HG02571 (cell line): Measurements from ENCODE around the gene HOXC5.

Source experiments
- ATAC-seq: cut with Tn5 transposase; IDR thresholded peaks from one replicate; pipeline ENCODE4 v1.9.1; 2021; ENCODE audit warnings: mild to moderate bottlenecking, moderate library complexity; ENCODE audit not compliant: unreplicated experiment

The HOXC5 gene

DNA sequence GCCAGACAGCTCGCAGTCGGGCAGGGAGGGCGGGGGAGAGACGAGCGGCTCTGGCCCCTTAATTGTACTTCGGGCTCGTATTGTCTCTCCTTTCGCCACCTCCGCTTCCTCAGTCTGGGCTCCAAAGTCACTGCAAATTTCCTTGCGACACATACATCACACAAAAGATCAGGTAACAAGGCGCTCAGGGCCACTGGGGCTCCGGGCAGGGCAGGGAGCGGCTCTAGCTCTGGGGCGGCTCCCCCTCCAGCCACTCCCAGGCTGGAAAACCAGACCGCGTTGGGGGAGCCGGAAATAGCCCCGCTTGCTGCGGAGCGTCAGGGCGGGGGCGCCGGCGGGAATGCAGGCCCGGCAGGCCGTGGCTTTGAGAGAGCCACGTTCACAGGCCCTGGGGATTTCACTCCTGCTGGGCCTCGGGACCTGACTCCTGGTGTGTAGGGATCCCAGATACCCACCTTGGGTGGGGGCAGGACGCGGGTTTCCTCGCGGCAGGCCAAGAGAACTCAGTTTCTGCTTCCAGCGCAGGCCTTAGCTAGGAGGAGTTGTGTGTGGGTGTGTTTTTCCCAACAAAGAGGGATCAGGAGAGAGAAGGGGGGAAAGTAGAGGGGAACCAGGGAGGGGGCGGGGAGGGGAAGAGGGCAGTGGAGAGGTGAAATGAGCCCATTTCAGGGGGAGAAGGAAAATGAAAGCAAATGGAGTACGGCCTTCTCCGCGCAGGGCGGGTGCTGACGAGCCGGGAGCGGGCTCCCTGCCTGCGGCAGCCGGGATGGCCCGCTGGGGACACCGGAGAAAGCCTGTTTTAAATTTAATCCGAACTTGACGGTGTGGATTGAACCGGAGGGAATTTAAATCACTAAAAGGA, 37.2 kb upstream of the HOXC5 start:
- no peak for ATAC-seq

DNA sequence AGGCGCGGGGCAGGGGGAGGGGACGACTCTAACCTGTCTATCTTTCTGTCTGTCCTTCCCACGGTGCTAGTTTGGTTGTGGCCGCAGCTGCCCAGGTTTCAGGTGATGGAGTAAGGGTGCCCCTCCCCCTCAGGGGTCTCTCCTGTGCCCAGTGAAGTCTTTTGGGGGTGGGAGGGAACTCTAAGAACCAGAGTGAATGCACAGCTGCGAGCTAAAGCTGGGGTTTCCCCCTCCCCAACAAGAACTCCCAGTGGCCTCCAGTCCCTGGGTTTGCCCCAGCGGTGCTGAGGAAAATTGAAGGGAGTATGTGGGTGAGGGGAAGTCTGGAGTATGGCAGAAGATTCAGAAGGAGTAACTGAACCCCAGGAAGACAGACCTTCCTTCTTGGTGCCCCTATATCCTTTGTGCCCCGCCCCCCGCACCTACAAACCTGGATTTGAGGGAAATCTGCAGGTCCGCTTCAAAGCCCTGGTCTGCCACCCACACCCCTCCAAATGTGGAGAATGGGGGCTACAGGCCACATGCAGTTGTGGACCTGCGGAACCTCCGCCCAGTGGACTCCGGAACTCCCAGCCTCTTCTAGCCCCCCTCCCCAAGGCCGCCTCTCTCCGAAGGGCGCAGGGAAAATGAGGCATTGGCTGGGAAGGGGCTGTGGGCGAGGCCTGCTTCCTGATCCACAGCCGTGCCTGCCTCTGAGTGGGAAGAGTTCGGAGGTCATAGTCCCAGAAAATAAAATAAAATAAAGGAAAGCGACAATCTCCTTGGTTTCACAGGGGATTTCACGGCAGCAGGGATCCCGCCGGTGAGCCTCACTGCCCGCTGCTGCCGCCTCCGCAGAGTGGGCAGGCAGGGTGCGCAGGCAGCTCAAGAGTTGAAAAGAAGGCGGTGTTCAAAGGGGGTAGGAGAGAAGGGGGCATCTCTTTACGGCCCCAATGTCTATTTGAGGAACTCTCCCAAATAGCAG, 36.3 kb upstream of the HOXC5 start:
- no peak for ATAC-seq

DNA sequence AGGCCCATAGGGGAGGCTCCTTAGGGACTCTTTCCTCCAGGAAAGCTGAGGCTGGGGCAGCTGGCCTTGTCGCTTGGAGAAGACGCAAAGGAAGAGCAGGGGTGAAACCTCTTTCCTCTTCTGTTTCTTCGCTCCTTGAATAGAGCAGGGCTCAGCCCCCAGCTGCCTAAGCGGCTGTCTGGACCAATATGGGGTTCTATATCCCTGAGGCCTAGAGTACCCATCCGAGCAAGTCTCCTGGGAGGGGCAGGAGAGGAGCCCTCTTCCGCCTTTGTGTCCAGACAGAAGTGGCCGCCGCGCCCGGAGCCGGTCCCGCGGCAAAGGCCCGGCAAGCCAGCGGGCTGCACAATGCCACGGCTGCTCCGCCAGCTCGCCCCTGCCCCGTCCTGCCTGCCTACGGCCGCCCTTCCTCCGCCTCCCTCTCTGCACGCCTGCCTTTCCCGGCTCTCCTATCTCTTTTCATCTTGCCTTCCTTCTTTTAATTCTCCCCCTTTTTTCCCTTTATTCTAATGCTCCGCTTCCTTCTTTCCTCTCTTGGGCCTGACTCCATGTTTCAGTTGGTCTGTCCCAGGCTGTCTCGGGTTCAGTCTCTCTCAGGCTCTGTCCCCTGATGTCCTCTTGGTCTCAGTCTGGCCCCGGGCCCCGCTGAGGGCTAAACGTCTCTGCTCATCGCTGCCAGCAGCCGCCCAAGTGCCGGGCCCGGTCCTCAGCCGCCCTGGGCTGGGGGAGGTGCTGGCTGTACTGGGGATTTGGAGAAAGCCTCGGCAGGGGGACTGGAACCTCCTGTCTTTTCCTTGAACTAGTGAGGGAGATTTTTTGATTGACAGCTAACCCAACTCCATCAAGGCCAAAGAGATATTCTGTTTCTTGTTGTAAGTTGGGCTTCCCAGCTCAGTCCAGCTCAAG, 35.4 kb upstream of the HOXC5 start:
- ATAC-seq: no peak

DNA sequence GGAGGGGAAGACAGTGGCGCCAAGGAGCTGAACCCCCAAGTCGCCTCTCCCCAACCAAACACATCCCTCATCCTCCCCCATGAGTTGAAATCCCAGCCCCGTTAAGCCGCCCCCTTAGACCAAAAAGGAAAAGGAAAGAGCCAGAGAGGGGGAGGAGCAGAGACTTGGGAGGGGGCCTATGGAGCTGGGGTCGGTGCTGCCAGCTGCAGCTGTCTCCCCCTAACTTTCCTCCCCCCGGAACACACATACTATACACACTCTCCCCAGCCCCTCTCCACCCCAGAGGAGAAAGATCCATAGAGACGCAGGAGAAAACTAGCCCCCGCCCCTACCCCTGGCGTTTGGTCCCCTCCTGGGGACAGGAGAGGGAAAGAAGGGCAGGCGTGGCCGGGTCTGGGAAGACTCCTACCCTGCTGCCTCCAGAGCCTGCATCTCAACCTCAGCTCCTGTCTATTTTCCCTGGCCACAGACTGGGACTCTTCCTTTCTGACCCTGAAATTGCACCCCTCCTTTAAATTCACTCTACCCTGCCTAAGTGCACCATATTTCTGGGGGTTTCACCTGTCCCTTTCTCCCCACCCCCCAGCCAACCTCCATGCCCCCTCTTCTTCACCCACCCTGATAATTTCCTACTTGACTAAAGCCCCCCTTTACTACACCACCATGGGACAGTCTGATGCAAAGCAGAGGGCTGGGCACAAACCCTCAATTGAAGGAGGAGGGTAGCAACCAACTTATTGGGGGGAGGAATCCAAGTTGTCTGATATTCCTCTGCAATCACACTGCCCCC, 34.5 kb upstream of the HOXC5 start:
- ATAC-seq: no peak

DNA sequence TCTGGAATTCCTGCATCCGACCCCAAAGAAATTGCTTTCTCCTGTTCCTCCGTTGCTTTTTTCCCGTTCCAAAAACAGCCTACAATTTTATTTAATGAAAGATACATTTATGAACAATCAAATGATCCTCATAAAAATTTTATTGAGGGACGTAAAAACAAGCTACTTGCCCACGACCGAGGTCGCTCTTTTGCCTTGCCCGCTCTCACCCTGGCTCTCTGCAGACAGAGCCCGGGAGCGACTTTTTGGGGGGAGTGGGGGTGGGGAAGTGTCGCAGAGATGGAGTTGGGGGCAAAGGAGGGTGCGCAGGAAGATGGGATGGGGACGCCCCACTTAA, 34.0 kb upstream of the HOXC5 start:
- ATAC-seq: no peak

DNA sequence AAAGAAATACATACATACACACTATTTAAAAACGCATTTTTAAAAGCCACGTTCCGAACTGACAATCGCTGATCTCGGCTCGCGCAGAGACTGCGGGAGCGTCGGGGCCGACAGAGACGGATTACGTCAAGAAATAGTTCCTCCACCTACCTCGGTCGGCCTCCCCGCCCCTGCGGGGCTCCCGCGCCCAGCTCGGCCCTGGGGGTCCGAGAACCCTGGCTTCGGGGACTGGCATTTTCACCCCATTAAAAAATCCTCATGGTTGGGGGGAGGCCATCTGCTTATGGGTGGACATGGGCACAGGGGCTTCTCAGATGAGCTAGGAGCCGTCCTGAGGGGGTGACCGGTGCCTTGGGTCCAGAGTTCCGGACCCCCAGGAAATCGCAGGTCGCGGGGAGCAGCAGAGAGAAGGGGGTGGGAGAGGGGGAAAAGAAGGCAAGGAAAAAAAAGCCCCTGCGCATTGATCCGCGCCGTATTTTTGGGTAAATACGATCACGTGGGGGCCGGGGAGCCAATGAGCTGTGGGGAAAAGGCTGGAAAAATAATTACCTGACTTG, 33.2 kb upstream of the HOXC5 start:
- ATAC-seq: no peak

DNA sequence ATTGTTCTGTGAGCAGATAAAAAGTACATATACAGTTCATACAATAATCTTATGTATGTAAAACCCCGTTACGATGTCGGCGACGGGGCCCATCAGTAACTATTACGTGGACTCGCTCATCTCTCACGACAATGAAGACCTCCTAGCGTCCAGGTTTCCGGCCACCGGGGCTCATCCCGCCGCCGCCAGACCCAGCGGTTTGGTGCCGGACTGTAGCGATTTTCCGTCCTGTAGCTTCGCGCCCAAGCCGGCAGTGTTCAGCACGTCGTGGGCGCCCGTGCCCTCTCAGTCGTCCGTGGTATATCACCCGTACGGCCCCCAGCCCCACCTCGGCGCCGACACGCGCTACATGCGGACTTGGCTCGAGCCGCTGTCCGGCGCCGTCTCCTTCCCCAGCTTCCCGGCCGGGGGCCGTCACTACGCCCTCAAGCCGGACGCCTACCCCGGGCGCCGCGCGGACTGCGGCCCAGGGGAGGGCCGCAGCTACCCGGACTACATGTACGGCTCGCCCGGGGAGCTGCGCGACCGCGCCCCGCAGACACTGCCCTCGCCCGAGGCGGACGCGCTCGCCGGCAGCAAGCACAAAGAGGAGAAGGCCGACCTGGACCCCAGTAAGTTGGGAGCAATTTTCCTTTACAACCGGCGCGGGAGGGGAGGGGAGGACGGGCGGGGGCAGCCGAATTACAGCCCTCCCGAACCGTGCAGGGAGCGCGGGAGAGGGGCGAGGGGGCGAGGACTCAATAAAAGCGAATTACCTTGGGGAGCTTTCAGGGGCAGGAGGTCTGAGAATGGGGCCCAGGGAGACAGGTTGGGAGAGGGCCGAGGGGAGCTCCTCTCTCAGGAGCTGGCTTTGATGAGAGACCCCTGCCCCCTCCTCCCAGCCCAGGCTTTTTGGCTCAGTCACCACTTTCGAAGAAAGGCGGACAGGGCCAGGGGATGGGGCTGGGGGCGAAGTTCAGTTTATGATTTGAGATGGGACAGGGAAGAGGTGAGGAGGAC, 32.4 kb upstream of the HOXC5 start, which contains the start of gene HOXC9:
Gene HOXC9, plus strand, starts transcription at position 46 of the 999 bp plus-strand sequence. Its CDS starts 28 bp downstream, at position 74.
- ATAC-seq: no peak

DNA sequence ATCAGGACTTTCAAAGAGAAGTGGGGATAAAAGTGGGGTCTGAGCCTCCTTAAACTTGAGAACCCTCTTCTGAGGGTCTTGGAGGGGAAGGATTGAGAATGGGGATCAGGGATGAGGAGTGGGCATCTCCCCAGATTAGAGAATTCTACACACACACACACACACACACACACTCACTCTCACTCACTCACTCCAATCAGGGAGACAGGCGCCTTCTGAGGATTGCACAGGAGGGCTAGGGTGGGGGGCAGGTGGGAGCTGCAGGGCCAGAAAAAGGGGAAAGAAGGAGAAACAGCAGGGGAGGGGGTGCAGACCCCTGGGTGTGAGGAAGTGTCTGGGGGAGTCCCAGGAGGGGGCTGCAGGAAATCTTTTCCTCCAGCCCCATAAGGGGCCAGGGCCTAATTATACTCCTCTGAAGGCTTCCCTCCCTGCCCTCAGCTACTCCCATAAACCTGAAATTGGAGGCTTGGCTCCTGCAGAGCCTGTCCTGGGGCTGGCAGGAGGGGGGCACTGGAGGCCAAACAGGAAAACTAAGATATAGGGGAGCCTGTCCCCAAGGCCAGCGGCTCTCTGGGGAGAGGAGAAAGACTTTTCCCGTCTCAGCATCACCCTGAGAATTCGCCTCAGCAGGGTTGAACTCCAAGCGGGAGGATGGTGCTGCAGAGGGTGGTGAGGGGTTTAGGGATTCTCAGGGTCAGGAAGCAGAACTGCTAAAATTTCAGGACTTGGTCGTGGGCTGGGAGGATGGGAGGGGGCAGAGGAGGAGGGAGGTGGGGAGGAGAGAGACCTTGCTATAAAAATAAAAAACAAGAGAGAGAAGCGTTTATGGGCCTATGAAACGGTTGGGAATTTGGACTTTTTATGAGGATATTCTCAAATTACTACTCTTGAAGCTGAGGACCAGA, 31.3 kb upstream of the HOXC5 start:
- ATAC-seq: no peak

DNA sequence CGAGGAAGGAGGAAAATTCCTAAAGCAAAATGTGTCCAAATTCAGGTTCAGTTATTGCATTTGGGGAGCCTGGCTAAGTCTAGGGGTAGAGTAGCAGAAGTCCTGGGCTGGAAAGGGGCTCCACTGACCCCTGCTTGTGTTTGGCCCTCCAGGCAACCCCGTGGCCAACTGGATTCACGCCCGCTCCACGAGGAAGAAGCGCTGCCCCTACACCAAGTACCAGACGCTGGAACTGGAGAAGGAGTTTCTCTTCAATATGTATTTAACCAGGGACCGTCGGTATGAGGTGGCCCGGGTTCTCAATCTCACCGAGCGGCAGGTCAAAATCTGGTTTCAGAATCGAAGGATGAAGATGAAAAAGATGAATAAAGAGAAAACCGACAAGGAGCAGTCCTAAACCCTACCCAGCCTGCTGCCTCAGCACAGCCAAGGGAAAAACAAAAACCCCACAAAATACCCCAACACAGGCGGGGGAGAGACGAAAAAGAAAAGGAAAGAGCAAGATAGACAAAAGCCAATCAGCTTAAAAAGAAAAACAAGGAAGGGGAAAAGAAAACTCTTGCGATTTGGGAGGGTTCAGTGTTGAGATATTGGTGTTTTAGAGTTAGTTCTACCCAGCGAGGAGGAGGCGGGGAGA, 30.5 kb upstream of the HOXC5 start:
- no peak for ATAC-seq

DNA sequence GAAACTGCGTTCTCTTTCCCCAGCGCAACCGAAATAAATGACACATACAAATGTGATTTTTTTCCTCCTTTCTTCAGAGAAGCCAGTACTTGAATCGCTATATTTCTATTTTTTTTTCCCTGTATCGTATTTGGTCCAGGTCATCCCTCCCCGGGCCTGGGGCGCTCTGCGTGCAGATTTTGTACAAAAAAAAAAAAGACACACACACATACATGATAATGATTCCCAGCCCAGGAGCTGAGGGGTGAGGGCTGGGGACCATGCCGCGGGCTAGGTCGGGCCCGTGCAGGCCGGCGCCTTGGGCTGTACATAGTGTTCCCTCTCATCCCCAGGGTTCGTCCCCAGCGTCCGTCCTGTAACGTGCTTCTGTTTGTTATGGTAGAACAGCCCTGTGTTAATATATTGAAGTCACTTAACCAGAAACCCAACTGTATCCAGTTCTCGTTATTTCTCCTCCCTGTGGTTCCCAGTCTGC, 29.9 kb upstream of the HOXC5 start:
- no peak for ATAC-seq

DNA sequence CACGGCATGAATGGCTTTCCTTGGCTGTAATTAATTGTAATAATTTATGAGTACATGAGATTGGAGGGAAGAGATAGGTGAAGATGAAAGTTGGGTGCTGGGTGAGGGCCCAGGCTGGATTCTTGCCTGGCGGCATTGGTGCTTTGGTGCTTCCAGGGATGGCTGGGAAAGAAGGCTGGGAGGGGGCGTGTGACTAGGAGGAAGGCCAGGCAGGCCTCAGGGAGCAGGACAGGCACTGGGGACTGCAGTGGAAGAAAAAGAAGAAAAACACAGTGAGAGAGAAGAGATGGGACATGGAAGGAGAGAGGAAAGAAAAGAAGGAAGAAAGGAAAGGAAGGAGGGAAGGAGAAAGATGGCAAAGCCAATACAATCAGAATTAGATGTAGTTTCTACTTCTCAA, 29.2 kb upstream of the HOXC5 start:
- no peak for ATAC-seq

DNA sequence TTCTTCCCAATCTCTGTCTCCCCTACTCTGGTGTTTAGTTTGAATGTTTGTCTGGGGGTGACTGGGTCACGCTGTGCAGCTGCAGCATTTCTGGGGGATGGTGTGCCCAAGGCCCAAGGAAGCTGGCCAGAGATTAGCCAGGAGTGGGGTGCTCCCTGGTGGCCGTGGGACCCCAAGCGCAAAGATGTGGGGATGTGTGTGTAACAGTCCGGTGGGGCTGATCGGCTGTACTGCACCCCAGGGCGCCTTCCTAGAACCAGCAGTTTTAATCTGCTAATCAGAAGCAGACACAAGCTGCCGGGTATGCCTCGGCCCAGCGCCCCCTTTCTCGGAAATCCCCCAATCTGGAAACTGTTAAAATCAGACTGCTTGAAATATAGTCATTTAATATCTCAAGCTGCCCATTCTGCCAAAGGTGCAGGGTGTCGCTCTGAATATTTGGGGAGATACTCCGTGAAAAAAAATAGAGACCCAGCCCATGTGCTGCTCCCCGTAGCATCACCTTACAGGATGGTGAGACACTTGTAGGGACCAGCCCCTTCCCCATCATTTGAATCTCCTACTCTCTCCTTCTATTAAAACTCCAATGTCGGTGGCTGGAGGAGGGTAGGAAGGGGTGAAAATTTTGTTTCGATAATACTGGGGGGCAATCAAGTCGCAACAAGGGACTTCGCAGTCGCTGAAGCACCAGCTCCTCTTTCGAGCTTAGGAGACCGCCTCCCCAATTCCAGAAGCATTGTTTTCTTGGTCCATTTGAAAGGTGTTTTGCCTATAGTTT, 28.6 kb upstream of the HOXC5 start:
- ATAC-seq: no peak

DNA sequence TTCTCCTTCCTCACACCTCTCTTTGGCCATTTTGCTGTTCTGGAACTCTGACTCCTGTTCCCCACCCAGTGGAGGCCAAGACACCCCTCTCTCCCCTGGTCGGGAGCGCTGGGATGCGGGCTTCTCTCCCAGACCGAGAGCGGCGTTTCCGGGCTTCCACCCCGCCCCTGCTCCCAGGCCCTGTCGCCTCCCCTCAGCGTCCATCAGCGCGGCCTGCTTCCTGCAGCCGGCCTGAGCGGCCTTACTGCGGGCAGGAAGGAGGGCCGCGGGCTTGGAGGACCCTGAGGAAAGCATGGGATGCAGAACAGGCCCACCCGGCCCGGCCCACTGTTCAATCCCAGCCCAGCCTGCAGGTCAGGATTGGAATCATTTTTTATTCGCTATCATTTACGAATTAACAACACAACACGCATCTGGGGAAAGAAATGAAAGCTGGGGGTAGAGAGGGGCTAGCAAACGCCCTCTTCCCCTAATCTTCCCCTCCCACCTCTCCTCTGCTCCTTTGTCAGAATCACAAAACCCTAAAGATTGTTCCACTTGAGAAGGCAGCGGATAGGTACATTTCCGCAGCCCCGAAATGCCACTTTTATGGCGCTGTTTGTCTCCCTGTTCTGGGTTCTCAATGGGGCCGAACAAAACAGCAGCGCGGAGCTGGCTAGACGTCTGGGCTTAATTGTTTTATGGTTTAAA, 27.9 kb upstream of the HOXC5 start:
- no peak for ATAC-seq

DNA sequence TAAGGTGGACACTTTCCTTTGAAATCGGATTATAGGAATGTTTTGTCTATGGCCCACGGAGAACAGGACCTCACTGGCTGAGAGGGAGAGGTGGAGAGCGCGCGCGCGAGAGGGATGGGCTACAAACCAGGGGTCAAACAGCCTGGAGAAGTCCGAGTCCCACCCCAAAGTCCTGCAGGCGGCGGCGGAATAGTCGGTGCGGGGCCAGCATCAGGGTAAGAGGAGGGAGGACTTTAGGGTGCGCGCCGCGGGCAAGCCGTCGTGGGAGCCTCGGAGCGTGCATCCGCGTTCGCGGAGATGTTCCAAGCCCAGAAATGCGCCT, 27.4 kb upstream of the HOXC5 start:
- no peak for ATAC-seq

DNA sequence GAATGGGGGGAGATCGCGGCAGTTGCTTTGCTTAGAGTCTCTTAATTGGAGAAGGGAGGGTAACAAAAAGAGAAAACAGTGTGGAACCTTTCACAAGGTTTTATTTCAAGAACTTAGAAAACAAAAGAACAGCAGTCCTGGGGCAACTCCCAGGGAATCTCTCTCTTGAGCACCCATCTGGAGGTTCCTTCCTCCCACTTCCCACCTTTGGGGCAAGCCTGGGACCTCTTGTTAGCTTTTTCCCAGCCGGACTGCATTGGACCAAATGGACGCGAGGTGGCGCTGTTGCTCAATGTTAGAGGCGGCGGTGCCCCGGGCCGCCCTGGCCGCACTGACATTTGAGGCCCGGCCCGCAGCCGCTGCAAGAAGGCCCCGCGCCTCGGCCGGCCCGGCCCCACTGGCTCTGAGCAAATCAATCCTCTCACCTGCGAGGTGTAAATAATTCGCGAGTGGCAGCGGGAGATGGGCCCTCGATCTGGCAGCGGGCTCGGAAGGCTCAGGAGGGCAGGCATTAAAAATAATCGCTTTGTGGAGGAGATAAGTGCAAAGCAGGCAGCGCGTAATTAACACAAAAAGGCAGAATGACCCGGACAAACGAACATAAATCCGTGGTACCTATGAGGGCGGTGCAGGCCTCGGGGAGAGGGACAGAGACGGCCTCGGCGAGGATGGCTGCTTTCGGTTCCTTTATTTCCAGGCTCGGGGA, 26.8 kb upstream of the HOXC5 start:
- ATAC-seq: peak; percentile 59
